ENCODE measurements around the gene ASXL3.

ASXL3 gene

DNA sequence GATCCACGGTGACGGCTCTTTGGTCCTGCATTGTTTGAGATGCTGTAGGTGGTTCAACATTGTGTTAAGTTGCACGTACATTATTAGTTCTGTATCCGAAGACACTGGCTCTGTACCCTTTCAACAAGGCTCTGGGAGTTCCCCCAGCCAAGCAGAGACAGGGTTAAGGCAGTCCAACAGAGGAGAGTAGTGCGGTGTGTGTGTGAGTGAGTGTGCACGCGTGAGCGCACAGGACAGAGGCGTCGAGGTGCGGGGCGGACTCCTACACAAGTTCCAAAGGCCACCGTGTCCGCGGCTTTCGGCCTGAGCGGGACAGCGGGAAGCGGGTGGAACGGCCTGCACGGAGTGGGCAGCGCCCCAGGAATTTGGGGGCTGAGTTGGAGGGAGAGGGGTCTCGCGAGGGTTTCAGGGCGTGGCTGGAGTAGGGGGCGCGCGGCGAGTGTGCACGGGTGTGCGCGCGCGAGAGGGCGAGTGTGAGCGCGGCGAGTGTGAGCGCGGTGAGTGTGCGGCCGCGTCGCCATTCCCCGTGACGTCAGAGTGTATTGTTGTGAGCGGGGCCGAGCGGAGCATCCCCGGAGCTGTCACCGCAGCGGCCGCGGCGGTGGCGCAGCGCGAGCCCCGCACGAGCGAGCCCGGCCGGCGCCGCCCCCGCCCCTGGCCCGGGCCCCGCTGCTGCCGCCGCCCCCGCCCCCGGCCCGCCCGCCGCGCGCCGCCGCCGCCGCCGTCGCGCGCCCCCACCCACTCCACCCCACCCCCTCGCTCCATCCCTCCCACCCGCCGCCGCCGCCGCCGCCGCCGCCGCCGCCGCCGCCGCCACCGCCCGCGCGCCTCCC is at the start of gene ASXL3:
Gene ASXL3 (plus strand): TSS at position 535 of the 833 bp plus-strand sequence. CDS start 413 bp downstream, outside the sequence.
- no peak for DNase-seq (ENCODE audit: low read depth in 1 of 2, low spot score in 1 of 2)

DNA sequence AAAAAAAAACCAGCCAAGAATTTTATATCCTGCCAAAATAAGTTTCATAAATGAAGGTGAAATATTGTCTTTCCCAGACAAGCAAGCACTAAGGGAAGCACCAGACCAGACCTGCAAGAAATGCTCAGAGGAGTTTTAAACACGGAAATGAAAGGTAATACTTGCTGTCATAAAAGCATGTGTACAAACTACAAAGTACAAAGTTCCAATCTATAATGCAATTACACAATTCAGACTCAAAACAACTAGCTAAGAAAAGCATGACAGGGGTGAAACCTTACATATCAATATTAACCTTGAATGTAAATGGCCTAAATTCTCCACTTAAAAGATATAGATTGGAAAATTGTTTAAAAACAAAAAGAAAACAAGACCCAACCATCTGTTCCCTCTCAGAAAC is 45.0 kb upstream of the ASXL3 start:
- no peak for DNase-seq (ENCODE audit: low read depth in 1 of 2, low spot score in 1 of 2)

DNA sequence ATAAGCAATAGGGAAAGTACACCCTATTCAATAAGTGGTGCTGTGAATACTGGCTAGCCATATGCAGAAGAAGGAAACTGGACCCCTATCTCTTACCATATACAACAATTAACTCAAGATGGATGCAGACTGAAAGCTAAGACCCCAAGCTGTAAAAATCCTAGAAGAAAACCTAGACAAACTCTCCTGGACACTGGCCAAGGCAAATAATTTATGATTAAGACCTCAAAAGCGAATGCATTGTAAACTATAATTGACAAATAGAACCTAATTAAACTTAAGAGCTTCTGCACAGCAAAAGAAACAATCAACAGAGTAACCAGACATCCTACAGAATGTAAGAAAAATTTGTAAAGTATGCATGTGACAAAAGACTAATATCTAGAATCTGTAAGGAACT is 41.1 kb upstream of the ASXL3 start:
- no peak for DNase-seq (ENCODE audit: low read depth in 1 of 2, low spot score in 1 of 2)

DNA sequence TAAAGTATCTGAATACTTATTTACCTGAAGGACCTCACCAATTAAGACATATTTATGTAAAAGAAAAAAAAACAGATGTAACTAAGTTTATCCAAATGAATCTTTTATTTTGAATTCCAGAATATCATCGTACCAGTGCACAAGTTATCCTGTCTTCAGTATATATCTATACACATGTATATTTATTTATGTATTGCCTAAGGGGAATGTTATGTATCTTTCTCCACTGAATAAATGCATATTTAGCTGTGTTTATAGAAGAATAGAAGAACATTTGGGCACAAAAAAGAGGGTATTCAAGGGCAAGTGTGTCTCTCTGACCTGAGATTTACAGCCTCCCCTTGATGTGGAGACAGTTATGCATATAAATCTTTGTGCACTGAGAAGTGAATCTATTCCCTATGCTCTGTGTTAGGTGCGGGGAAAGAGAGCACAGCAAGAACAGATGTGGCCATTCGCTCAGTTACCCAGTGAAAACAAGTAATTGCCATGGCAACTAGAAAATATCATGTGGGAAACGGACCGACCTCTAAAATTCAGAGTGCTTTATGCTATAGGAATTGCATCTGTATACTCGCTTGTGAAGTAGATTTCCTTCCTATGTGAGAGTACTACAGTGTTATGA is 39.5 kb upstream of the ASXL3 start:
- no peak for DNase-seq (ENCODE audit: low read depth in 1 of 2, low spot score in 1 of 2)

DNA sequence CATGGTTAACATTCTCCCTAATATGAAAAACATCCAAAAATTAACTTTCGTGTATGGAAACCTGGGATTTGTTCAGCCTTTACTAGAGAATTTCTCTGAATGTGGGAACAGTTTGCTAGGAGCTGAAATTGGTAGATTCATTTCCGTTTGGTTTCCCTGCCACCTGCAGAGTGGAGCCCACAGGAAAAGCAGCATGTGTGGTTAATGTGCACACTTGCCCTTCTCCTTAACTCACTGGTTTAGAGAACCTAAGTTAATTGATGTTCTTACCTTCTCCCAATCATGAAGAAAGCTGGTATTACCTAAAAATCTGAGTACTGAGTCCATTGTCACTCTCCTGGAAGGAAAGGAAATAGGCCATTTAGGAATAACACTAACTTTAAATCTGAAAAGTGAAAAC is 37.6 kb upstream of the ASXL3 start:
- no peak for DNase-seq (ENCODE audit: low read depth in 1 of 2, low spot score in 1 of 2)

DNA sequence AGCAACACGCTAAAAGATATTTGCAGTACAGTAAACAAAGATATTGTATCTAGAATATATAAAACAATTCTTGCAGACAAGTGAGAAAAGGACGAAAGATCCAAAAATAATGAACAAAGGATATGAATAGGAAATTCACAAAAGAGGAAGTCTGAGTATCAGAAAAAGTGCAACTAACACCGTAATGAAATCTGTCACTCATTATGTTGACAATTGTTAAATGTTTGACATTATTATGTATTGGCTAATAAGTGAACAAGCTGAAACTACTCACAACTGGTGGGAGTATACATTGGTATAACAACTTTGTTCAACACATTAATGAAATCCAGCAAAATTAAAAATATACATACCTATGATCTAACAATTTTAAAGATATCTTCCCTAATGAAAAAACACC is 36.7 kb upstream of the ASXL3 start:
- no peak for DNase-seq (ENCODE audit: low read depth in 1 of 2, low spot score in 1 of 2)

DNA sequence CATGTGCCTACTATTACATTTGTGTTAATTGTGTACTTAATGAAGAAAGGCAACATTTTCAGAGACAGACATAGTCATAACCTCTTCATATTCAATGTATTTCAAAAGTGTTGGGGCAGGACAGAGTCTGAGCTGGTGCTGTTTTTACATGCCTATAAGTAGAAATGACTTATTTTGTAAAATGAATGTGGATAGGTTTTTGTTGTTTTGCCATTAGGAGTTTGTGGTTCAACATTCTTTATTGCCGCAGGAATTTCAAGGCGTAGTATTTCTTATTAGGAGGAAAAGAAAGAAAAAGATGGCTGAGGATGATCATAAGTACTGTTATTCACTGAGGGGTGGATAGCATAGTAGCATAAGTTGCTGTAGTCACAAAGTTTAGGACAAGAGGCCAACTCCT is 21.2 kb upstream of the ASXL3 start:
- no peak for DNase-seq (ENCODE audit: low read depth in 1 of 2, low spot score in 1 of 2)

DNA sequence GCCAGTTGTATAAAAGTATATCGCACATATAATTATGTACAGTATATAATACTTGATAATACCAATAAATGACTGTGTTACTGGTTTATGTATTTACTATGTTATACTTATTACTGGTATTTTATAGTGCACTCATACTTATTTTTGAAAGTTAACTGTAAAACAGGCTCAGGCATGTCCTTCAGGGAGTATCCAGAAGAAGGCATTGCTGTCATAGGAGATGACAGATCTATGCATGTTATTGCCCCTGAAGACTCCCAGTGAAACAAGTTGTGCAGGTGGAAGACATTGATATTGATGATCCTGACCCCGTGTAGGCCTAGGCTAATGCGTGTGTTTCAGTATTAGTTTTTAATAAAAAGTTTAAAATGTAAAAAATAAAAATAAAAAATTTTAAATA is 20.3 kb upstream of the ASXL3 start:
- DNase-seq (ENCODE audit: low read depth in 1 of 2, low spot score in 1 of 2): no peak

DNA sequence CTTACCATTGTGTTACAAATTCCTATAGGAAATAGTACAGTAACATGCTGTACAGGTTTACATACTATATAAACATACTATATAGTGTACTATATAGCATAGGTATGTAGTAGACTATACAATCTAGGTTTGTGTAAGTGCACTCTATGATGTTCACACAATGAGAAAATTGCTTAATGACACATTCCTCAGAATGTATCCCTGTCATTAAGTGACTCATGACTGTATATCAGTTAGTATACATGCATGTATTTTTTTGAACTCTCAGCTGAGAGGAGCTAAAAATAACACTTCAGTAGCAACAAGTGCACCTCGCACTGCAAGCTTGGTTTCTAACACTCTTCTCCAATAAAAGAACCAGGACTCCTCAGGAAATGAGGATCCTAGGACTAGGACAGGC is 19.5 kb upstream of the ASXL3 start:
- no peak for DNase-seq (ENCODE audit: low read depth in 1 of 2, low spot score in 1 of 2)

DNA sequence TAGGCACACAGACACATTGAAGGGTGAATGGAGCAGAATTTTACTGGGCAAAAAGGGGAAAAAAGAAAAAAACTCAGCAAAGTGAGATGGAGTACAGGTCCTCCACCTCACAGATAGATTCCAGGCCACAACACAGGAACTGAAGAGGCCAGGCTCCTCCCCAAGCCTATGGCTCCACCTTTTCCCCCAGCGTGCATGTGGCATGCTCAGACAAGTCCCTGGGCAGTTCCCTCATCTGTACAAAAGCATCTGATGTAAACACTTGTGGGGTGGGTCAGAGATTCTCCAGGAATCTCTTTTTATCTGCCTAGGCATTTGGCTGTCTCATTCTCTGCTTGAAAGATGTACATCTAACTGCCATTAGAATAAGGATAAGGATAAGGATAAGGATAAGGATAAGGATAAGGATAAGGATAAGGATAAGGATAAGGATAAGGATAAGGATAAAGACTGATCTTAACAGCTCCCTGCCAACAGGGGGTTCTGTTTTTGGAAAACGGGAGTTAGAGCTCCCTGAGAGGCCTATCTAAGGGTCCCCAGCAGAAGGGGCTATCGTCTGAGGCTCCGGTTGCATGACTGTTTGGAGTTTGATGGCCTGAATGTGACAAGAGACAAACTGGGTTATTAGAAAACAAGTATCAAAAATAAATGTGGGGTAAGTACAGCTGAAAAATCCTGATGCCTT is 17.2 kb upstream of the ASXL3 start:
- no peak for DNase-seq (ENCODE audit: low read depth in 1 of 2, low spot score in 1 of 2)

DNA sequence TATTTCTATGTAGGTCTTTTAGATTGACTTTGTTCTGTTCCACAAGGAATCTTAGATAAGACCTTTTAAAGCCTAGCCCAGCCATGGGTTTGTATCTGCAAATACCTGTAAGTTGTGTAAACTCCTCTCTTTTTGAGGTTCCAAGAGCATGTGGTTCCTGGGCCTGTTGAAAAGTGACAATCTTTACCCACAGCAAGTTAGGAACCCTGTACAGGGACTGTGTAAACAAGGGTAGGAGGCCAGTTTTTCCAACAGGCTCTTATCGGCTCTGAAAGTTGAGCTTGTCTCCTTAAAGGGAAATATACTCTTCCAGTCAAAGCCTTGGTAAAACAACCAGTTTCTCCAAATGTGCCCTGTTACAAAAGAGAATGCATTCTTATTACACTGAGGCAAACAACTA is 15.3 kb upstream of the ASXL3 start:
- DNase-seq (ENCODE audit: low read depth in 1 of 2, low spot score in 1 of 2): no peak

DNA sequence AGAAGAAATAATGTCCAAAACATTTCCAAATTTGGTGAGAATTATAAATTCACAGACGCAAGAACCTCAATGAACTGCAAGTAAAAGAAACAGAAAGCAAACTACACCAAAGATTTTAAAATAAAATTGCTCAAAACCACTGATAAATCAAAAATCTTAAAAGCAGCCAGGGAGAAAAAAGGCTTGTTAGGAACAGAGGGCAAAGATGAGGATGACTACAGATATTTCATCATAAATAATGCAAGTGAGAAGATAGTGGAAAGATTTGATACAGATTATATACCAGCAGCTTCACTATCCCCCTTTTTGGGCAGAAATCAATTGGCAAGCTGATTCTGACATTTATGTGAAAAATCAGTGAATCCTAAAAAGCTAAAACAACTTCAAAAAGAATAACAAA is 10.3 kb upstream of the ASXL3 start:
- no peak for DNase-seq (ENCODE audit: low read depth in 1 of 2, low spot score in 1 of 2)

DNA sequence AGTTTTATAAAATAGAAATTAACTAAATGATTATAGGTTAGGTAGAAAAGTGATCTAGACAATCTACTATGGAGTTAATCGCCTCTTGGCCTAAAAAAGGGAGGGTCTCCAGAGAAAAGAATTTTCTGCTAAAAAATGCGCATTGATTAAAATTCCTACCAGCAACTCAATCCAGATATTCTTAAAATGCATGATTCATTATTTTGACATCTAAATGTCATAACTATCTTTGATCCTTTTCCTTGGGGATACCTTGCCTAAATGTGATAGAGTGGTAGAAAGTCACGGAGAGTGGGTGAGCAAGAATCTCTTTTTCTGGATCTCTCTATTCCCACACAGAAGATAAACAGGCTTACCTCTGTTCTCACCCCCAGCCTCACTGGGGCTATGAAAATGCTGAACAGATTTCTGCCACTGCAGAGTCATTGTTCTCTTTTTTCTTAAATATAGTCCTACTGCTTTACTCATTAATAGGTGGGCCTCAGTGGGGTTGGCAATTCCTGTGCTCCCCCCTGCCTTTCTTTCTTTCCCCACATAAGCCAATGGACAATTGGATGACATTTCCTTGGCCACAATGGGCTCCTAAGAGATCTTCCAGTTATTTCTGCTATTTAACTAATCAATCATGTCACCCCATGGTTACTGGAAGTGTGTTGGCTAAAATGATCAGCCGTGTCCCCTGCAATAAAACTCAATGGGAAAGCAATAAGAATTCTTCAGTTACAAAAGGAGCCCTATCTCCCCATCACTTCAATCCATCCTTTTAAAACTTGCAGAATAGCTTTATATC is 5.8 kb upstream of the ASXL3 start:
- no peak for DNase-seq (ENCODE audit: low read depth in 1 of 2, low spot score in 1 of 2)

DNA sequence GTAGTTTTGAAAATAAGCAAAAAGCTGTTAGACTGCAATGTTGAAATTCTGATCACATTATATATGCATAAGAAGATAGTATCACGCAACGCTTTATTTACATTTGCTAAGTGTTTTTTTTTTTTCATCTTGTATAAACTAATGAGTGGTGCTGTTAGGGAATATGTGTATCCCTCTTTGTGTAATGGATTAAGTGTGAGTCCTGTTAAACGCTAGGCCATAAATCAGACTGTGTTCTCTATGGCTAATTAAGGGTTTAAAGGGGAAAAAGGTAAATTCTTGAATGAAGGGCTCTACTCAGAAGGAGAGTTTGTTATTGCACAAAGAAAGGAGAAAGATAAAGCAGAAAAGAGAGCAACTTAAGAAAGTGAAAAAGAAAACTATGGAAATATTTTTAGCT is 4.8 kb upstream of the ASXL3 start:
- DNase-seq (ENCODE audit: low read depth in 1 of 2, low spot score in 1 of 2): no peak

DNA sequence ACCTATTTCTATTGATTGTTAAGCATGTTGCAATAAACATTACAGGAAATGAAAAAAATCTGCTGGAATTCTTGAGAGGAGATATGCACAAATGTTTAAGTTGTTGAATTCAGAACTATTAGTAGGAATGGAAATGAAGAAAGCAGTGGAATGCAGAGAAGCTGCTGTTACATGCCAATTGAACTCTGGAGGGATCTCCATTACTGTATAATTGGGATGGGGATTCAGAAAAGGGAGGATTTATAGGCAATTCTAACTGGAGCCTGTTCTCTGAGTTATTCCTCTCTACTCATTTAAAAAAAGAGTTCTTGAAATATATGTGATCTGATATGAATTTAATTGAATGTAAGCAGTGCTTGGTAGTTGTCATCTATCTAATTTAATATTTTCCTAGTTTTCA is 2.6 kb upstream of the ASXL3 start:
- no peak for DNase-seq (ENCODE audit: low read depth in 1 of 2, low spot score in 1 of 2)

DNA sequence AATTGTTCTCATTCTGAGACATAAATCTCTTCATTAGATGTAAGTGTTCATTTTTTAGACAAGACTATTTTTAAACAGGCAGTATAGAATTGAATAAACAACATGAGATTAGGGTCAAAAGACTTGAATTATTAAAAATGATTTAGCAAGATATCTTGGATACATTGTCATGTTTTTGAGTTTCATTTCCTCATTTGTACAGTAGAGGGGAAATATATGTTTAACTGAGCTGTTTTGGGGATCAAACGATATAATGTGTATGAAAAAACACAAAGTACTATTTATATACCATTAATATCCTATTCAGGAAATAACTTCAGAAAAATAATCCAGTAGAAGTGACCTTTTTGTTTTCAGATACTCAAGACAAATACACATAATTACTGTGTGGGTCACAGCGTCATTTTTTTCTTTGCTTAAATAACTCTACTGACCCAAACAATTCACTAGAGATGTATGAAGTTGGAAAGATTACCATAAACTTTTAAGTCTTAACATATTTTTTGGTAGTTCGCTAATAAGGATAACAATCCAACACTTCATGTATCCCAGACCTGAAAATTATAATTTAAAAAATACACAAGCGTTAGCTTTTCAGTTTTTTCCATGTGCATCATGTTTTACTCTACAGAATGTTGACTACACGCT is 896 bp upstream of the ASXL3 start:
- DNase-seq (ENCODE audit: low read depth in 1 of 2, low spot score in 1 of 2): no peak

DNA sequence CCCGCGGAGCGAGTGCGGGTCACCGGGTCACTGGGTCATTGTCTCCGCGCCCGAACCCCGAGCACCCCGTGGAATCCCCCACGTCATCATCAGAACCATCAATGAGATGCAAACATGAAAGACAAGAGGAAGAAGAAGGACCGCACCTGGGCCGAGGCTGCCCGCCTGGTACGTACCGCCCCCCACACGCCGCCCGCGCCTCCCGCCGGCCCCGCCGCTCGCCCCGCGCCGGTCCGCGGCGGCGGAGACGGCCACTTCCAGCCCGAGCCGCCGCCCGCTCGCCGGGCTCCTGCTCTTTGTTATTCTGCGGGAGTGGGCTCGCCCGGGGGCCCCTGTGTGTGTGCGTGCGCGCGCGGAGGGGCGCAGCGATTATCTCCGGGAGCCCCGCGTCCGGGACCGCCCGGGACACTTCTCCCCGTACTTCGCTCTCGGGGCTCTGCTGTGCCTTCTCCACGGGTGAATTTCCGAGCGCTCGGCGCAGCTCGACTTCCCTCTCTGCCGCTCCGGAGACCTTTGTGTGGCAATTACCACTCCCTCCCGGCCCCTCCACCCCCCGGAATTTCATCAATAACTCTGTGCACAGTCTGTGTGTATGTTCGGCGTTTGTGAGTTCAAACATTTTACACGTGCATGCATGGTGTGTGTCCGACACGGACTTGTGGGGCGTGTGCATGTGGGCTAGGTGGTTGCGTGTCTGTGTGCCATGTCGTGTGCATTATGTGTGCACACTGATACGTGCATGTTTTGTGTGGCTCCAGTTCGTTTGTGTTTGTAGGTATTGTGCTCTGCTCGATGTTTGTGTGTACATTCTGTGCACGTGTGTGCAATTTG is 714 bp downstream of the ASXL3 start:
- no peak for DNase-seq (ENCODE audit: low read depth in 1 of 2, low spot score in 1 of 2)

DNA sequence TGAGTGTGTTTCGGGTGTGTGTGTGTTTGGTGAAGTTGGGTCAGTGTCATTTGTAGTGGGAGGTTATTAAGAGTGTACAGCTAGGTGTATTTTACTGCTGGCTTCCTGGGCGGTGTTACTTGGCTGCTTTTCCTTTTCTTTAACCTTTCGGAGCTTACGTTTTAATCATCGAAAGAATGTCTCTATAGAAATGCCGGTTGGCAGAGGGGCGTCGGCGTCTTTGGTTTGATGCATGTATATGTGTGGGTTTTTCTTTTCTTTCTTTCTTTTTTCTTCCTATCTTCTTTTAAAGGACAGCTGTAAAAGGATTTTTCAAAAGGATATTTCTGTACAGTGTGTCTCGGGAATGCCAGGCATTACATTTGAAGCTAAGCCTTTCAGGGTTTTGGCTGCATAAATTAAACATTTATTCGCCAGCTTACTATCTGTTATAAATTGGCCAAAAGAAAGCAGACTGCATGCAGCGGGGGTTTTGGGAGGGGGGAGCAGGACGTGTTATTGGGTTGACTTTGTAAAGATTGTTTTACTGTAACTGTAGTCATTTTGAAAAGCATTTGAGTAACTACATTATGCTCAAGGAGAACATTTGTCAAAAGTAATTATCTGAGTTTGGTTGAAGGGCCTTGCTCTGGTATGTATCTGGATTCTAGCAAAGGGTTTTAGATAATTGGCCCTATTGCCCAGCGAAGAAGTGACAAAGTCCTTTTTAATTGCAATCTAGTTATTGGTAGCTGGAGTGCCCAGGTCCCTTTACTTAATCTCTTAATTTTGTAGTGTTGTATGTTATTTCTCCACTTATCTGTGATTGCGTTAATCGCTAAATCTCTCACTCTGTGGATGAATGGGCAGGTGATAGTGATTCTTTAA is 1.6 kb downstream of the ASXL3 start:
- DNase-seq (ENCODE audit: low read depth in 1 of 2, low spot score in 1 of 2): no peak

DNA sequence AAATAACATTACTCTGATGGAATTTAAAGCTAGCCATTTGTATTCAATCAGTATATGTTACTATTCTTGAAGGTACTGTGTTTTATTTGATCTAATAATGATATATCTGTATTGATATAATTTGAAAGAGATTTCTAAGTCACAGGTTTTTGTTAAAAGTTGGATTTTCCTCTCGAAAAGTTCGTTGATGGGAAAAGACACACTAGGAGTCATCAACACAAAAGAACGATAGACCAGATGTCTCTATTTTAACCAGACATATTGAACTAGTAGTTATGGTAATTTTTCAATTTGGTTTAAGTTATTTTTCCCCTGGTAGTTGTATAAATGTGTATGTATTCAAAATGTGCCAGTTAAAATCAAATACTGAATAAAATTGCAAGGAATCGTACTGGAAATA is 2.5 kb downstream of the ASXL3 start:
- DNase-seq (ENCODE audit: low read depth in 1 of 2, low spot score in 1 of 2): no peak

Data from activated CD4-positive, alpha-beta T cell treated with anti-CD3 and anti-CD28 coated beads, Interleukin-2, amount 50 U/mL, for 24 hours (primary cell).